Spleen (tissue), 11 donors: Measurements from ENCODE around the gene SAMD10. TPM values are rescaled to one million over a fixed set of nuclear protein-coding genes. Genes with fewer than 3 reads are reported as not detected.

Experiments used
- DNase-seq: peaks from one replicate; pipeline ENCODE4 v3.0.0-alpha.2; 2020
- H3K27ac ChIP-seq, 8 donors: fragments of 200-600 bp; sonication (generic) in 7 of 8; 1 replicate in 4 of 8; 2 replicates in 4 of 8; pipeline versions ENCODE4 v1.5.0 to v1.8.0; 2016 to 2021; ENCODE audit warnings: inconsistent platforms in 4 of 8, mild to moderate bottlenecking in 4 of 8, moderate library complexity in 1 of 8
- H3K27me3 ChIP-seq, 7 donors: fragments of 200-600 bp; sonication (generic) in 6 of 7; replicated peaks in 1 of 7; 1 replicate in 4 of 7; 2 replicates in 3 of 7; pipeline versions ENCODE4 v1.5.0 to v1.8.0; 2016 to 2021; ENCODE audit warnings: inconsistent platforms in 3 of 7, mild to moderate bottlenecking in 1 of 7
- H3K36me3 ChIP-seq, 6 donors: fragments of 200-600 bp; sonication (generic) in 5 of 6; 1 replicate in 4 of 6; 2 replicates in 2 of 6; pipeline versions ENCODE4 v1.5.0 to v1.8.0; 2016 to 2021; ENCODE audit warnings: inconsistent platforms in 2 of 6
- H3K4me1 ChIP-seq, 6 donors: fragments of 200-600 bp; sonication (generic) in 5 of 6; 1 replicate in 3 of 6; 2 replicates in 3 of 6; pipeline versions ENCODE4 v1.5.0 to v1.8.0; 2016 to 2021; ENCODE audit warnings: inconsistent platforms in 3 of 6
- H3K4me3 ChIP-seq, 8 donors: fragments of 200-600 bp; sonication (generic) in 7 of 8; 1 replicate in 4 of 8; 2 replicates in 4 of 8; pipeline versions ENCODE4 v1.5.0 to v1.8.0; 2016 to 2021; ENCODE audit warnings: inconsistent platforms in 4 of 8, mild to moderate bottlenecking in 4 of 8, moderate library complexity in 2 of 8
- H3K9me3 ChIP-seq, 8 donors: fragments of 200-600 bp; sonication (generic) in 7 of 8; 1 replicate in 4 of 8; 2 replicates in 4 of 8; pipeline versions ENCODE4 v1.5.0 to v1.8.0; 2016 to 2021; ENCODE audit warnings: inconsistent platforms in 4 of 8
- POLR2A ChIP-seq, 3 donors: fragments of 450-650 bp; IDR thresholded peaks; one replicate each; pipeline ENCODE4 v1.5.1; 2017; ENCODE audit warnings: antibody characterized with exemption in 3 of 3, mild to moderate bottlenecking in 1 of 3
- POLR2AphosphoS5 ChIP-seq, 3 donors: sonication (generic); formaldehyde crosslinking; IDR thresholded peaks; one replicate each; pipeline ENCODE4 v1.5.1; 2017; ENCODE audit warnings: antibody characterized with exemption in 3 of 3
- WGBS, 5 donors: extraction: QIAGEN DNeasy Blood & Tissue Kit in 3 of 5; methylation state at CpG; one replicate each; pipeline versions ENCODE4 v1.1.5 to v1.1.7; 2013 to 2018; 5-methylcytosine and 5-hydroxymethylcytosine counted together
- intact Hi-C: fragments of 100-400 bp; cut with DNase I; formaldehyde crosslinking; loops from one replicate; pipeline ENCODE4 v1.15.0; 2023; ENCODE audit warnings: low total_unique reads
- polyA plus RNA-seq, 3 donors: library from polyadenylated mRNA; stranded (reverse); fragments of 200-250 nt; gene quantifications; one replicate each; pipeline ENCODE4 v1.2.1, GENCODE V29; 2013
- total RNA-seq, 7 donors: library from RNA; depleted of rRNA in 3 of 7; stranded (reverse); fragments of >200 nt in 3 of 7; fragmentation: NEBNext Ultra II Directional in 4 of 7; extraction: Animal tissue kit (Norgen Biotek cat#: 25700) in 4 of 7; gene quantifications; one replicate each; pipeline versions ENCODE4 v1.1.0 to v1.2.1, GENCODE V29; 2016 to 2021
- TF ChIP-seq, protein P1 (sequence below), 11 experiments: fragments of 200-600 bp in 7 of 11; fragments of 450-650 bp in 4 of 11; sonication (generic) in 4 of 11; IDR thresholded peaks in 8 of 11; conservative IDR thresholded peaks in 3 of 11; 1 replicate in 7 of 11; 2 replicates in 4 of 11; pipeline versions ENCODE4 v1.4.0 to v1.8.0; 2016 to 2021; ENCODE audit warnings: antibody characterized with exemption in 11 of 11, inconsistent platforms in 4 of 11, mild to moderate bottlenecking in 1 of 11
- donor health status: healthy with polysubstance abuse.
- donor health status: DM: no; HTN: no; CAD: no; lungs with moderate emphysema.
- donor health status: DM: no; HTN: no; CAD: no.
- donor health status: Bipolar disorder and iron deficiency.
- donor health status: healthy.
- donor health status: DM: no; HTN: no; CAD: no.
- donor health status: DM: yes; HTN: yes; CAD: no.

SAMD10 gene
- total and polyA plus RNA-seq, 10 donors = 5.9 to 13.8 (median 8.8) TPM

DNA sequence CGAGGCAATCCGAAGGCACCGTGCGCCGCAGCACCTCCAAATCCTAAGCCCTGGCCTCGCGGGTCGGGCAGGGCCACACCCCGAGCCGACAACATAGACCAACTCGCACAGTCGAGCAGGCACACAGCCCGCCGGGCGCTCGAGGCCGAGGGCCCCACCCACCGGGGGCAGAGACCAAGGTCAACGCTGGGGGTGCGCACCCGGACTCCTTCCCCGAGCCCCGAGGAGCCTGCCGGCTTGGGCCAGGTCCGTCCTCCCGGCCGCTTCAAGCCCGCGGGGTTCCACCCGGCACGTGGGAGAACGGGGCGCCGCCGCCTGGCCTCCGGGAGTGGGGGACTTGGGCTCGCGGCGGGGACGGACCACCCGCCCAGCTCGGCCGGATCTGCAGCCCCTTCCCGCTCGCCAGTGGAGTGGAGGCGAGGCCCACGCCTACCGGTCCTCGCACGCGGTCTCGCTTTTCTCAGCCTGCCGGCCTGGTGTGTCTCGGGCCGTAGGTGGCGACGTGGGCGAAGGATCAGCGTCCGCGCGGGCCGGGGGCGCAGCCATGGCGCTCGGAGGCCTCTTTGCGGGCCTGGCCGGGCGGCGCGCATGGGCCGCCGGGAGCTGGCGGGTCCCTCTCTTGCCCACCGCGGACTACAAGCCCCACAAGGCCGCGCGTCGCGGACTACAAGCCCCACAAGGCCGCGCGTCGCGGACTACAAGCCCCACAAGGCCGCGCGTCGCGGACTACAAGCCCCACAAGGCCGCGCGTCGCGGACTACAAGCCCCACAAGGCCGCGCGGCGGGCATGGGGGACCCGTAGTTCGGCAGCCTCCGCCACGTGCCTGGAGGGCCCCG lies 23.4 kb downstream of the SAMD10 start, which contains the start of gene UCKL1:
TSS of gene UCKL1 (minus strand) at position 590 of the 837 bp plus-strand sequence. CDS start at position 546, 44 bp downstream.
- 0 to 1% (median 0%) methylated on average over 45 to 105 of the region's 105 CpGs for WGBS, 5 donors
- H3K9me3 ChIP-seq = no peaks in the 10 kb centered on the region
- H3K27me3 ChIP-seq = no peaks in the 10 kb centered on the region
- H3K27ac ChIP-seq = peak within 1 kb of the TSS; percentile 86 to 96 (median 92)
- TF ChIP-seq POLR2A (IDR thresholded peaks at IDR 0.05) (peak in 2 of 3 donors; percentile 9 to 66), POLR2AphosphoS5 (IDR thresholded peaks at IDR 0.05) (peak; percentile 88 to 91 (median 90))
- TF ChIP-seq, protein P1, sequence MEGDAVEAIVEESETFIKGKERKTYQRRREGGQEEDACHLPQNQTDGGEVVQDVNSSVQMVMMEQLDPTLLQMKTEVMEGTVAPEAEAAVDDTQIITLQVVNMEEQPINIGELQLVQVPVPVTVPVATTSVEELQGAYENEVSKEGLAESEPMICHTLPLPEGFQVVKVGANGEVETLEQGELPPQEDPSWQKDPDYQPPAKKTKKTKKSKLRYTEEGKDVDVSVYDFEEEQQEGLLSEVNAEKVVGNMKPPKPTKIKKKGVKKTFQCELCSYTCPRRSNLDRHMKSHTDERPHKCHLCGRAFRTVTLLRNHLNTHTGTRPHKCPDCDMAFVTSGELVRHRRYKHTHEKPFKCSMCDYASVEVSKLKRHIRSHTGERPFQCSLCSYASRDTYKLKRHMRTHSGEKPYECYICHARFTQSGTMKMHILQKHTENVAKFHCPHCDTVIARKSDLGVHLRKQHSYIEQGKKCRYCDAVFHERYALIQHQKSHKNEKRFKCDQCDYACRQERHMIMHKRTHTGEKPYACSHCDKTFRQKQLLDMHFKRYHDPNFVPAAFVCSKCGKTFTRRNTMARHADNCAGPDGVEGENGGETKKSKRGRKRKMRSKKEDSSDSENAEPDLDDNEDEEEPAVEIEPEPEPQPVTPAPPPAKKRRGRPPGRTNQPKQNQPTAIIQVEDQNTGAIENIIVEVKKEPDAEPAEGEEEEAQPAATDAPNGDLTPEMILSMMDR (IDR thresholded peaks at IDR 0.05 in 8 of 11, conservative IDR thresholded peaks at IDR 0.05 in 3 of 11) = peak in 3 of 11 experiments; percentile 11 to 26 (median 22)
- peak within 1 kb of the TSS; percentile 89 to 99 (median 95) for H3K4me3 ChIP-seq
- intact Hi-C loops = no loop called here
- H3K36me3 ChIP-seq = peaks cover 0 to 46% (median 14%) of the 10 kb centered on the region in 6 donors
- DNase-seq = peak; percentile 96
- H3K4me1 ChIP-seq = peaks cover 38 to 71% (median 63%) of the 10 kb centered on the region in 6 donors

DNA sequence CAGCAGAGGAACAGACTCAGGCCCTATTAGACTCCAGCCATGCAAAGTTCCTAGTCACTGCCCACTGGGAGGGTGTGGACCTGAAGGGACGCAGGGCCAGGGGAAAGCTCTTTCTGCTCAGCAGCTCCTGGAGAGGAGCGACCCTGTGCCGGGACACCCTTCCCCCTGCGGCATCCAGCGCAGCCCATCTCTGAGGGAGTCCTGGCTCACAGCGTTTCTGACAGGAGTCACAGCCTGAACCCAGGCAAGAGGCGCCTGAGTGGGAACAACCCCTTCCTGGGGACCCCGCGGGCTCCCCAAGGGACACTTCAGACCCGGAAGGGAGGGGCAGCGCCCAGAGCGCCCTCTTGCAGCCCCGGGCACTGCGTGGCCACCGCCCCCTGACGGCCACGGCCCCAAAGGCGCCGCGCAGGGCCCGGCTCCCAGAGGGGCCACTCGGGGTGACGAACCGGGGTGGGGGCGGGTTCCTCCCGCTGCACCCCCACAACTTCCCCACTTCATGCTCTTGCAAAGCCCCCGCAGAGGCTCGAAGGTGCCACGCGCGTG lies 24.1 kb downstream of the SAMD10 start:
- no peak for DNase-seq
- TF ChIP-seq, protein P1 (IDR thresholded peaks at IDR 0.05 in 8 of 11, conservative IDR thresholded peaks at IDR 0.05 in 3 of 11) = peak in 6 of 11 experiments; percentile 27 to 60 (median 52)
- no peak for TF ChIP-seq POLR2A (IDR thresholded peaks at IDR 0.05)
- no peak for TF ChIP-seq POLR2AphosphoS5 (IDR thresholded peaks at IDR 0.05)
- H3K9me3 ChIP-seq = no peaks in the 10 kb centered on the region
- peaks cover 45 to 78% (median 70%) of the 10 kb centered on the region in 6 donors for H3K4me1 ChIP-seq
- H3K36me3 ChIP-seq = peaks cover 0 to 45% (median 13%) of the 10 kb centered on the region in 6 donors
- H3K4me3 ChIP-seq = peak overlapping the region; percentile 89 to 99 (median 95)
- intact Hi-C loops = no loop called here
- 0 to 1% (median 1%) methylated on average over 1 to 31 of the region's 31 CpGs for WGBS, 5 donors
- peak overlapping the region; percentile 86 to 96 (median 92) for H3K27ac ChIP-seq
- H3K27me3 ChIP-seq = no peaks in the 10 kb centered on the region

DNA sequence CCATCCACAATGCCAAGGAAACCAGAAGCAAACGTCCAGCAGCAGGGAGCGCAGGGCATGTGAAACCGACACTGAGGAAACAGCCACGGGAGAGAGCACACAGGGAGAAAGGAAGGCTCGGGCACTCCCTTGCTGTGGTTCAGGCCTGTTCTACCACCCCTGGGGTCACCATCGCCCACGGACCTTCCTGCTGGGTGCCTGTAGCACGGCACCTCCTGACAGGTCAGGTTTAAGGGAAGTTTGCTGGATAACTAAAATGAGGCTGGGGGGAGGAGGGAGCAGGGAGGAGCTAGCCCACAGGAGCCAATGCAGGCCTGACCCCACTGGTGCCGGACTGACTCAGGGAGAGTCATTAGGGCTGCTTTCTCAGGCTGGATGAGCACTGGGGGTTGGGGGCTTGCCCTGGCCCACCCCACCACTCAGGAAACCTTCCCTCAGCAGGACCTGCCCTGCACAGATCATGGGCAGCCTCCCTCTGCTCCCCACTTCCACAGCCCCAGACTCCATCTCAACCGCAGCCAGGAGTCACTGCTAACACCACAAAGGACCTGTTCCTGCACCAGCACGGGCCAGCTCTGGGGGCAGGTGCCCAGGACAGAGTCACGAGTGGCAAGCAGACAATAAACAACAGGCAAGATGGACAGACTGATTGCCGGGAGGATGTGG lies 25.5 kb downstream of the SAMD10 start:
- WGBS, 5 donors = 53 to 71% (median 65%) methylated on average over 11 to 13 of the region's 13 CpGs

More for the DNA sequence above, 25.5 kb downstream of the SAMD10 start:
- no peaks in the 10 kb centered on the region for H3K27me3 ChIP-seq
- H3K9me3 ChIP-seq = no peaks in the 10 kb centered on the region
- peak overlapping the region in 3 of 8 donors; percentile 89 to 99 (median 94) for H3K4me3 ChIP-seq
- TF ChIP-seq, protein P1 (IDR thresholded peaks at IDR 0.05 in 8 of 11, conservative IDR thresholded peaks at IDR 0.05 in 3 of 11) = no peak
- peak in 1 of 3 donors; percentile 12 for TF ChIP-seq POLR2AphosphoS5 (IDR thresholded peaks at IDR 0.05)
- peaks cover 60 to 92% (median 85%) of the 10 kb centered on the region in 6 donors for H3K4me1 ChIP-seq
- peak overlapping the region in 4 of 8 donors; percentile 92 to 96 (median 92) for H3K27ac ChIP-seq
- DNase-seq = peak; percentile 76
- intact Hi-C loops = no loop called here
- H3K36me3 ChIP-seq = peaks cover 0 to 30% (median 1%) of the 10 kb centered on the region in 6 donors
